Keratinocyte (primary cell): Measurements from ENCODE around the gene BHLHE40. TPM values are rescaled to one million over a fixed set of nuclear protein-coding genes. Genes with fewer than 3 reads are reported as not detected.

Source experiments
- DNase-seq: peaks from one replicate; pipeline ENCODE4 v3.0.0-alpha.2; 2011; ENCODE audit warnings: low read depth, missing footprints, low spot score
- FAIRE-seq: peaks from 2 replicates; lab custom pipeline; 2011; peaks lifted over from hg19 to GRCh38; lab: Jason Lieb, UNC
- H2AFZ ChIP-seq: 2 replicates; pipeline ENCODE4 v1.6.0; 2012; ENCODE audit warnings: low read length, control low read depth, inconsistent platforms; ENCODE audit not compliant: control insufficient read depth
- H3K27ac ChIP-seq: 2 replicates; pipeline ENCODE4 v1.5.1; 2011; ENCODE audit warnings: low read length; ENCODE audit not compliant: control insufficient read depth, insufficient read depth
- H3K27me3 ChIP-seq: 3 replicates; pipeline ENCODE4 v1.6.0; 2011; ENCODE audit warnings: low read length; ENCODE audit not compliant: control insufficient read depth, insufficient read depth; ENCODE audit errors: extremely low read depth
- H3K36me3 ChIP-seq, 2 experiments: 2 replicates in 1 of 2; 3 replicates in 1 of 2; pipeline ENCODE4 v1.5.1; 2011; ENCODE audit warnings: low read length in 2 of 2, mild to moderate bottlenecking in 1 of 2; ENCODE audit not compliant: control insufficient read depth in 2 of 2, insufficient read depth in 2 of 2; ENCODE audit errors: extremely low read depth in 1 of 2
- H3K4me1 ChIP-seq: 3 replicates; pipeline ENCODE4 v1.5.1; 2011; ENCODE audit warnings: low read length; ENCODE audit not compliant: control insufficient read depth, insufficient read depth; ENCODE audit errors: extremely low read depth
- H3K4me2 ChIP-seq: 3 replicates; pipeline ENCODE4 v1.6.0; 2011; ENCODE audit warnings: low read depth, low read length; ENCODE audit not compliant: control insufficient read depth, insufficient read depth; ENCODE audit errors: extremely low read depth
- H3K4me3 ChIP-seq, 3 experiments: fragments of 200-600 bp in 1 of 3; sonication (generic) in 1 of 3; 2 replicates in 2 of 3; 3 replicates in 1 of 3; pipeline ENCODE4 v1.5.1; 2011 to 2016; ENCODE audit warnings: low read length in 3 of 3, mild to moderate bottlenecking in 3 of 3, control low read depth in 2 of 3, inconsistent platforms in 1 of 3, low read depth in 1 of 3, mixed read lengths in 1 of 3, mixed run types in 1 of 3, moderate library complexity in 1 of 3; ENCODE audit not compliant: control insufficient read depth in 2 of 3, insufficient read depth in 2 of 3; ENCODE audit errors: extremely low read depth in 1 of 3
- H3K79me2 ChIP-seq: 2 replicates; pipeline ENCODE4 v1.6.0; 2012; ENCODE audit warnings: low read length; ENCODE audit not compliant: control insufficient read depth, insufficient read depth
- H3K9ac ChIP-seq: 3 replicates; pipeline ENCODE4 v1.6.0; 2011; ENCODE audit warnings: low read length; ENCODE audit not compliant: control insufficient read depth, insufficient read depth; ENCODE audit errors: extremely low read depth
- H3K9me1 ChIP-seq: 3 replicates; pipeline ENCODE4 v1.6.0; 2011; ENCODE audit warnings: low read length; ENCODE audit not compliant: control insufficient read depth, insufficient read depth; ENCODE audit errors: extremely low read depth
- H3K9me3 ChIP-seq: 2 replicates; pipeline ENCODE4 v1.5.1; 2012; ENCODE audit warnings: low read depth, low read length; ENCODE audit not compliant: control insufficient read depth
- H4K20me1 ChIP-seq: 3 replicates; pipeline ENCODE4 v1.6.0; 2011; ENCODE audit warnings: low read length; ENCODE audit not compliant: control insufficient read depth, insufficient read depth; ENCODE audit errors: extremely low read depth
- EZH2 ChIP-seq: IDR thresholded peaks from one replicate; pipeline ENCODE4 v1.6.1; 2012; ENCODE audit warnings: inconsistent platforms, mild to moderate bottlenecking, low read length, moderate library complexity
- dilution Hi-C: fragments of 300-500 bp; cut with MboI; formaldehyde crosslinking; loops from one replicate; pipeline ENCODE4 v1.7.0; 2020; ENCODE audit warnings: low sequenced_read_pairs; ENCODE audit not compliant: extremely low pct_ligation_motif_present
- polyA plus RNA-seq, 5 experiments: library from polyadenylated mRNA; depleted of rRNA in 3 of 5; stranded (reverse) in 3 of 5; stranded (forward) in 1 of 5; unstranded in 1 of 5; fragments of >200 nt; gene quantifications; 1 replicate in 1 of 5; 2 replicates in 3 of 5; 3 replicates in 1 of 5; pipeline versions ENCODE4 v1.2.1 to v1.2.3, GENCODE V29; 2011 to 2012; ENCODE audit warnings: missing spikeins in 2 of 5, low read depth in 1 of 5, low replicate concordance in 1 of 5
- TF ChIP-seq, protein P1 (sequence below), 3 experiments: IDR thresholded peaks in 1 of 3; conservative IDR thresholded peaks in 1 of 3; optimal IDR thresholded peaks in 1 of 3; 2 replicates in 2 of 3; 3 replicates in 1 of 3; pipeline versions ENCODE3 to v1.5.1; 2011; ENCODE audit warnings: low read length in 3 of 3, mild to moderate bottlenecking in 3 of 3, moderate library complexity in 2 of 3, control low read depth in 1 of 3, inconsistent platforms in 1 of 3; ENCODE audit not compliant: insufficient read depth in 2 of 3; ENCODE audit errors: extremely low read depth in 1 of 3

Gene BHLHE40
- polyA plus RNA-seq, 1 donor (not counting 4 experiments of a cell fraction or from before 2014, with no cell fraction given) = 95.7 TPM

DNA sequence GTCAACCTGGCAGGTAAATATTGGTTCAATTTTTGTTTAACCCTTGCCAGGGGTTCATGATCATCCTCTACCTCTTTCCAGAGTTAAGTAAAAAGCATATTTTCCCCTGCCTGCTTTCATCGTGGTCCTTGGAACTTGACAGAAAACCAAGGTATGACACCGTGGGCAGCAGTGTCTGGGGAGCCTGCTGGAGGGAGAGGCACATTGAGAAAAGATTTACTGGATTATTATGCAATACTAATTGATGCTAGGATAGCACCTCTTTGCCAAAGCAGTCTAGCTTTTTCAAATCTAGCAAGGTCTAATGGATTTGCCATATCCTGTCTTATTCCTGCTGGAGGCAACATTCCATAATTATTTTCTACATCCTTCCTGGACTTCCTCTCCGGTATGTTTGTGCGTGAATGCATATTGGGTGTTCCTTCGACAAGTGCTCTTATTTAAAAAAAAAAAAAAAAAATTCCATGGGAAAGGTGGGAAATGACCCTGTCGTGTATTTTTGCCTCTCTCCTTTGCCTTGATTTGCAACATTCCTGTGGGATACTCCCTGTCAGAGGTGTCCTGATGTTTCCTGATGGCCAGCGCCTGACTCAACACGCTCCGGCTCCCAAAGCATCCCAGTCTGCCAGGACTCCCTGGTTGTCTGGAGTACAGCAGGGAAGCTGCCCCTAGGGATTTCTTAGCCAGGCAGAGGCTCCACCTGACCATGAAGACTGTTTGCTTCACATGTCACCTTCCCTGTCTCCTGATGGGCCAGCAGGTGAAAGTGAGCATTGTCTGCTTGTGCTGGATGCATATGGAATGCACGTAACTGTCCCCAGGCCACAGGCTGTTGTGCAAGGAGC is 6.3 kb downstream of the BHLHE40 start:
- FAIRE-seq (peak; percentile 32), DNase-seq (no peak)
- Histone ChIP-seq H4K20me1 (no peaks in the 10 kb centered on the region), H3K4me1 (peaks cover 59% of the 10 kb centered on the region), H3K36me3 (peaks cover 10 to 18% of the 10 kb centered on the region in 2 experiments), H3K4me3 (peak overlapping the region in 2 of 3 experiments; percentile 11 to 29), H3K27me3 (no peaks in the 10 kb centered on the region), H3K27ac (peak overlapping the region; percentile 88), H3K79me2 (peaks cover 35% of the 10 kb centered on the region), H3K4me2 (peak overlapping the region; percentile 53), H3K9me3 (no peaks in the 10 kb centered on the region), H2AFZ (no peak overlapping the region), H3K9ac (peak overlapping the region; percentile 100), H3K9me1 (no peaks in the 10 kb centered on the region)
- TF ChIP-seq EZH2 = no peak
- TF ChIP-seq, protein P1, sequence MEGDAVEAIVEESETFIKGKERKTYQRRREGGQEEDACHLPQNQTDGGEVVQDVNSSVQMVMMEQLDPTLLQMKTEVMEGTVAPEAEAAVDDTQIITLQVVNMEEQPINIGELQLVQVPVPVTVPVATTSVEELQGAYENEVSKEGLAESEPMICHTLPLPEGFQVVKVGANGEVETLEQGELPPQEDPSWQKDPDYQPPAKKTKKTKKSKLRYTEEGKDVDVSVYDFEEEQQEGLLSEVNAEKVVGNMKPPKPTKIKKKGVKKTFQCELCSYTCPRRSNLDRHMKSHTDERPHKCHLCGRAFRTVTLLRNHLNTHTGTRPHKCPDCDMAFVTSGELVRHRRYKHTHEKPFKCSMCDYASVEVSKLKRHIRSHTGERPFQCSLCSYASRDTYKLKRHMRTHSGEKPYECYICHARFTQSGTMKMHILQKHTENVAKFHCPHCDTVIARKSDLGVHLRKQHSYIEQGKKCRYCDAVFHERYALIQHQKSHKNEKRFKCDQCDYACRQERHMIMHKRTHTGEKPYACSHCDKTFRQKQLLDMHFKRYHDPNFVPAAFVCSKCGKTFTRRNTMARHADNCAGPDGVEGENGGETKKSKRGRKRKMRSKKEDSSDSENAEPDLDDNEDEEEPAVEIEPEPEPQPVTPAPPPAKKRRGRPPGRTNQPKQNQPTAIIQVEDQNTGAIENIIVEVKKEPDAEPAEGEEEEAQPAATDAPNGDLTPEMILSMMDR (optimal IDR thresholded peaks at IDR 0.05 in 1 of 3, IDR thresholded peaks at IDR 0.05 in 1 of 3, conservative IDR thresholded peaks at IDR 0.05 in 1 of 3; ENCODE audit: extremely low read depth in 1 of 3, insufficient read depth in 2 of 3, low read length in 3 of 3) = no peak
- dilution Hi-C loops = loop anchor here (10.0 kb wide), 1 partner anchor 271 kb away; no protein-coding TSS in a partner anchor

DNA sequence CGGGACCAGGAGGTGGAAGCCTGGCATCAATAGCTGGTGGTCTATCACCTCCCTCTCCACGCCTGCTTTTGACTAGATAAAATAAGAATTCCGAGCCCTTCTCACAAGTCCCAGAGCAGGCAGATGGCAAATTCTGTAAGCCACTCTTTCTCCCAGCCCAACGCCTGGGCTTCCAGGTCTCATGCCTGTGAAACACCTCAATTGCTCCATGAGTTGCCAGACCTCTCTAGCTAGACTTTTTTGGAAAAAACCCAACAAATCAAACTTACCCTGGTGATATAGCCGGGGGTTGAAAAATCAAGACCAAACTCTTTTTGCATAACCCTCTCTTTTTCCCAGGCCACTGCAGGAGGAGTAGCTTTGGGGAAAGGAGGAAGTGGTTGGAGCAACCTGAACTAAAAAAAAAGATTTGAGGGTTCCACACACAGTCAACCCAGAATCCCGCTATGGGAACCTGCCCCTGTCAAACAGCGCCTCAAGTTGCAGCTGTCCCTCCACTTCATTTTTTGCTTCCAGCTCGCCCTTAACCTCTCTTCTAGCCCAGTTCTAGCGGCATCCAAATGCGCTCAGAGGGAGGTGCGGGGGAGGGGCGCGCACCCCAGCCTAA is 7.0 kb downstream of the BHLHE40 start:
- H3K4me1 ChIP-seq = peaks cover 59% of the 10 kb centered on the region
- dilution Hi-C loops = loop anchor here (10.0 kb wide), 1 partner anchor 271 kb away; no protein-coding TSS in a partner anchor
- no peak for DNase-seq

More for the DNA sequence above, 7.0 kb downstream of the BHLHE40 start:
- peak overlapping the region; percentile 88 for H3K27ac ChIP-seq
- H2AFZ ChIP-seq = no peak overlapping the region
- TF ChIP-seq, protein P1 (optimal IDR thresholded peaks at IDR 0.05 in 1 of 3, IDR thresholded peaks at IDR 0.05 in 1 of 3, conservative IDR thresholded peaks at IDR 0.05 in 1 of 3; ENCODE audit: extremely low read depth in 1 of 3, insufficient read depth in 2 of 3, low read length in 3 of 3) = no peak
- no peak for TF ChIP-seq EZH2
- H3K4me3 ChIP-seq = peak overlapping the region in 2 of 3 experiments; percentile 29 to 36
- no peak for FAIRE-seq
- no peaks in the 10 kb centered on the region for H4K20me1 ChIP-seq
- H3K79me2 ChIP-seq = peaks cover 29% of the 10 kb centered on the region
- peak overlapping the region; percentile 53 for H3K4me2 ChIP-seq
- peak overlapping the region; percentile 100 for H3K9ac ChIP-seq
- H3K9me3 ChIP-seq = no peaks in the 10 kb centered on the region
- no peaks in the 10 kb centered on the region for H3K9me1 ChIP-seq
- no peaks in the 10 kb centered on the region for H3K27me3 ChIP-seq
- peaks cover 8 to 15% of the 10 kb centered on the region in 2 experiments for H3K36me3 ChIP-seq
